Activated B cell treated with CpG ODN at 0.5 μM for 24 hours (primary cell): ENCODE results near the gene DAD1. TPM values are rescaled to one million over a fixed set of nuclear protein-coding genes. Genes with fewer than 3 reads are reported as not detected.
"Not testable (repeated sequence)": the region's sequence is repeated elsewhere in the genome, so short reads cannot be mapped to it uniquely, and the experiment has no call there.

Source experiments
- ATAC-seq: fragments of 200-7000 bp; cut with Tn5 transposase; one replicate; pipeline ENCODE4 v1.10.0; 2021; ENCODE audit warnings: low read depth, mild to moderate bottlenecking, moderate library complexity
- CTCF ChIA-PET: fragments of 350-600 bp; sonication (Branson Sonifier 250); formaldehyde crosslinking; loops from one replicate; lab custom pipeline; 2021; ENCODE audit warnings: antibody characterized with exemption; lab: Charles Lee
- POLR2A ChIA-PET: fragments of 350-600 bp; sonication (Branson Sonifier 250); formaldehyde crosslinking; loops from one replicate; lab custom pipeline; 2021; ENCODE audit warnings: antibody characterized with exemption; lab: Charles Lee
- DNase-seq: peaks from one replicate; pipeline ENCODE4 v3.0.0; 2022
- H3K27ac Mint-ChIP-seq: one replicate; pipeline ENCODE4 v1.8.0; 2020; ENCODE audit warnings: mixed read lengths
- H3K27me3 Mint-ChIP-seq: one replicate; pipeline ENCODE4 v1.8.0; 2021; ENCODE audit warnings: mixed read lengths
- H3K36me3 Mint-ChIP-seq: one replicate; pipeline ENCODE4 v1.8.0; 2021; ENCODE audit warnings: low read depth, mixed read lengths
- H3K4me1 Mint-ChIP-seq: one replicate; pipeline ENCODE4 v1.8.0; 2021; ENCODE audit warnings: mixed read lengths
- H3K4me3 Mint-ChIP-seq: one replicate; pipeline ENCODE4 v1.8.0; 2020; ENCODE audit warnings: mild to moderate bottlenecking, mixed read lengths
- H3K9me3 Mint-ChIP-seq: one replicate; pipeline ENCODE4 v1.8.0; 2020; ENCODE audit warnings: mixed read lengths
- CTCF ChIP-seq: fragments of 200-600 bp; IDR thresholded peaks from one replicate; pipeline ENCODE4 v1.8.0; 2022; ENCODE audit warnings: antibody characterized with exemption, mild to moderate bottlenecking
- intact Hi-C: fragments of 100-400 bp; cut with micrococcal nuclease; formaldehyde crosslinking; loops from one replicate; pipeline ENCODE4 v1.15.1; 2024
- total RNA-seq: library from RNA; stranded (reverse); gene quantifications from 2 replicates; pipeline ENCODE4 v1.2.3, GENCODE V29; 2022

DAD1 gene
- total RNA-seq, 1 donor from 2014 or later: 123 TPM

GRCh38 chr14:22629361-22629760, 40.3 kb upstream of the DAD1 start:
- Mint-ChIP-seq H3K36me3 (peaks cover 2% of the 10 kb centered on the region), H3K27me3 (peaks cover 9% of the 10 kb centered on the region), H3K9me3 (peaks cover 14% of the 10 kb centered on the region), H3K4me3 (no peak overlapping the region), H3K4me1 (no peaks in the 10 kb centered on the region), H3K27ac (no peak overlapping the region)
- TF ChIP-seq CTCF: no peak
- ATAC-seq (no peak), DNase-seq (no peak)
- intact Hi-C loops: no loop called here
- POLR2A ChIA-PET: no interaction called here
- CTCF ChIA-PET: no interaction called here

DNA sequence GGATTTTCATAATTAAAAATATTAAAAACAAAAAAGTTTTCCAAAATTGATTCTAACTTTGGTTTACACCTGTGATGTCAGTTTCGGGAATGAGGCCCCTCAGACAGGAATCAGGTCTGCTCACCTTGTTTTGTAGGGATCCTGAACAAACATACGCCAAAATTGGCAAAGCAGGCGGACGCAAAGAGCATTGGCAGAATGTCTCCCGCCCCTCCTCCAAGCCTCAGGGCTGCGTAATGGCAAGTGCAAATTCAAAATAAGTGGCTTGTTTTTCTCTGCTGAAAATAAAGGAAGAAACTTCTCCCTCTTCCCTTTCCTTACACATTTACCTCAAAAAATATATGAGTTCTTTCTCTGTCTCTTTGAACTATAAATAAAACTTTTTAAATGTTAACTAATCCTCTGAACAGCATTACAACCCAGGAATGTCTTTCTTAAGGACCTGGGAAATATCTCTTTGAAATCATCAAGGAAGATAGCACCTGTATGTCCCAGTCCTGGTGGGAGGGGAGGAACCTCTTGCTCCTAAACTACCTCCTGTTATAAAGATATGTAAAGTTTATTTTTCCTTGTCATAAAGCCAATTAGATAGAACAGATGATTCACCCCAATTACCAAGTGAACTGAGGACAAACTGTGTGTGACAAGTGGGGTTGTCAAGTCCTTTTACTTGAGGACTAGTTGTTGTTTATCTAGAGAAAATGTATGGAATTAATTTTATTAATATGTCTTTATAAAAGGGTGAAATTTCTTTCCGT, 38.7 kb upstream of the DAD1 start:
- H3K9me3 Mint-ChIP-seq: peaks cover 14% of the 10 kb centered on the region
- TF ChIP-seq CTCF: no peak
- H3K27ac Mint-ChIP-seq: no peak overlapping the region
- ATAC-seq (no peak), DNase-seq (no peak)
- ChIA-PET POLR2A (no interaction called here), CTCF (no interaction called here)
- H3K4me1 Mint-ChIP-seq: no peaks in the 10 kb centered on the region
- intact Hi-C loops: no loop called here
- H3K4me3 Mint-ChIP-seq: no peak overlapping the region
- H3K36me3 Mint-ChIP-seq: peaks cover 2% of the 10 kb centered on the region
- peaks cover 9% of the 10 kb centered on the region for H3K27me3 Mint-ChIP-seq

DNA sequence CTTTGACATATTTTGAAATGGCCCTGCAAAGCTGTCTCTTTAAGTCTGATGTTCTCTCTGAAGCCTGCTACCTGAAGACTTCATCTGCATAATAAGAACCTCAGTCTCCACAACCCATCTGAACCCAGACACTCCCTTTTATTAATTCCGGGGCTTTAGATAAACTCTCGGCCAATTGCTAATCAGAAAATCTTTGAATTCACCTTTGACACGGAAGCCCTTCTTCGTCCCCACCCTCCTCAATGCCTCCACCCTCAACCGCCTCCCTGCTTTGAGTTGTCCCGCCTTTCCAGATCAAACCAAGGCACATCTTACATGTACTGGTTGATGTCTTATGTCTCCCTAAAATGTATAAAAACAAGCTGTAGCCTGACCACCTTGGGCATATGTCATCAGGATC, 37.6 kb upstream of the DAD1 start:
- no peak for DNase-seq
- Mint-ChIP-seq H3K4me1 (no peaks in the 10 kb centered on the region), H3K36me3 (peaks cover 2% of the 10 kb centered on the region), H3K9me3 (peaks cover 11% of the 10 kb centered on the region), H3K4me3 (no peak overlapping the region), H3K27me3 (peaks cover 7% of the 10 kb centered on the region), H3K27ac (no peak overlapping the region)
- no peak for TF ChIP-seq CTCF
- POLR2A ChIA-PET: no interaction called here
- CTCF ChIA-PET: no interaction called here
- no peak for ATAC-seq
- intact Hi-C loops: no loop called here

DNA sequence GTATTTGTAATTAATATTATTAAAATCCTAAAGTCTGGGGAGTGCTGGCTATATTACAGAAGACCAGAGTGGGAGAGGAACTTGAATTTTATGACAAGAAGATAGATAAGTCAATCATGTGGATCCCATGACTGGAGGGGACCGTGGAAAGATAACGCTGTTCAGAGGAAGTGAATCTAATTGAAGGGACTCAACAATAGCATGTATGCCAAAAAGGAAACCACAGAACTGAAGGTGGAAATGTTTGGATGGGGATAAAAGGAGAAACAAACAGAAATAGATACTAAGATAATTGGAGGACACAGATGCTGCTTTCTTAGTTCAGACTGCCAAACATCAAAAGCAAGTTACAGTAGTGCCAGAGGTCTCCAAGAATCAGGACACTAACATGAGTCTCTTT, 34.0 kb upstream of the DAD1 start:
- POLR2A ChIA-PET: no interaction called here
- no peak overlapping the region for H3K27ac Mint-ChIP-seq
- no peak overlapping the region for H3K4me3 Mint-ChIP-seq
- intact Hi-C loops: no loop called here
- no peak for DNase-seq
- no peaks in the 10 kb centered on the region for H3K4me1 Mint-ChIP-seq
- CTCF ChIA-PET: no interaction called here
- no peak for TF ChIP-seq CTCF
- no peak for ATAC-seq
- no peaks in the 10 kb centered on the region for H3K27me3 Mint-ChIP-seq
- H3K36me3 Mint-ChIP-seq: no peaks in the 10 kb centered on the region
- H3K9me3 Mint-ChIP-seq: no peaks in the 10 kb centered on the region

- POLR2A ChIA-PET: no interaction called here
- no peak overlapping the region for H3K27ac Mint-ChIP-seq
These were observed 33.2 kb upstream of the DAD1 start for GRCh38 chr14:22622255-22622654.

DNA sequence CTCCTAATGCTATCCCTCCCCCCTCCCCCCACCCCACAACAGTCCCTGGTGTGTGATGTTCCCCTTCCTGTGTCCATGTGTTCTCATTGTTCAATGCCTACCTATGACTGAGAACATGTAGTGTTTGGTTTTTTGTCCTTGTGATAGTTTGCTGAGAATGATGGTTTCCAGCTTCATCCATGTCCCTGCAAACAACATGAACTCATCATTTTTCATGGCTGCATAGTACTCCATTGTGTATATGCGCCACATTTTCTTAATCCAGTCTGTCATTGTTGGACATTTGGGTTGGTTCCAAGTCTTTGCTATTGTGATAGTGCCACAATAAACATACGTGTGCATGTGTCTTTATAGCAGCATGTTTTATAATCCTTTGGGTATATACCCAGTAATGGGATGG, 26.7 kb upstream of the DAD1 start:
- POLR2A ChIA-PET, ATAC-seq, intact Hi-C loops, CTCF ChIA-PET, DNase-seq, H3K27ac Mint-ChIP-seq, H3K9me3 Mint-ChIP-seq, H3K4me1 Mint-ChIP-seq, H3K4me3 Mint-ChIP-seq, H3K27me3 Mint-ChIP-seq: not testable (repeated sequence)
- H3K36me3 Mint-ChIP-seq: peaks cover 19% of the 10 kb centered on the region

More at GRCh38 chr14:22622255-22622654, 33.2 kb upstream of the DAD1 start:
- DNase-seq (no peak), ATAC-seq (no peak)
- intact Hi-C loops: no loop called here
- Mint-ChIP-seq H3K36me3 (no peaks in the 10 kb centered on the region), H3K4me1 (no peaks in the 10 kb centered on the region), H3K4me3 (no peak overlapping the region), H3K9me3 (no peaks in the 10 kb centered on the region), H3K27me3 (no peaks in the 10 kb centered on the region)
- no peak for TF ChIP-seq CTCF
- CTCF ChIA-PET: no interaction called here
